Endodermal cell (in vitro differentiated cells): ENCODE measurements around the gene SLC16A14. TPM values are rescaled to one million over a fixed set of nuclear protein-coding genes. Genes with fewer than 3 reads are reported as not detected.
A peak's percentile ranks its signal among the peaks of the same experiment; 100 is the strongest.

Experiments used
- DNase-seq: peaks from one replicate; pipeline ENCODE4 v3.0.0-alpha.2; 2017
- H3K27ac ChIP-seq: 2 replicates; pipeline ENCODE4 v1.5.1; 2013; ENCODE audit warnings: mild to moderate bottlenecking, low read depth, low read length, moderate library complexity
- H3K27me3 ChIP-seq: 2 replicates; pipeline ENCODE4 v1.6.1; 2013; ENCODE audit warnings: mild to moderate bottlenecking, low read length, moderate library complexity; ENCODE audit not compliant: insufficient read depth, control insufficient read depth, poor library complexity, severe bottlenecking
- H3K36me3 ChIP-seq: 2 replicates; pipeline ENCODE4 v1.7.0; 2013; ENCODE audit warnings: mild to moderate bottlenecking, low read length, moderate library complexity; ENCODE audit not compliant: control insufficient read depth, insufficient read depth
- H3K4me1 ChIP-seq: one replicate; pipeline ENCODE4 v1.7.0; 2013; ENCODE audit warnings: low read length; ENCODE audit not compliant: control insufficient read depth, insufficient read depth
- H3K4me3 ChIP-seq: 2 replicates; pipeline ENCODE4 v1.5.1; 2013; ENCODE audit warnings: mild to moderate bottlenecking, low read length, moderate library complexity
- H3K9ac ChIP-seq: 2 replicates; pipeline ENCODE4 v1.6.1; 2013; ENCODE audit warnings: mild to moderate bottlenecking, low read length, moderate library complexity; ENCODE audit not compliant: poor library complexity, severe bottlenecking; ENCODE audit errors: extremely low read depth
- H3K9me3 ChIP-seq: 2 replicates; pipeline ENCODE4 v1.6.1; 2013; ENCODE audit warnings: mild to moderate bottlenecking, low read length, moderate library complexity; ENCODE audit not compliant: control insufficient read depth
- H3K27ac Mint-ChIP-seq: 2 replicates; pipeline ENCODE4 v1.8.0; 2020; ENCODE audit warnings: mixed read lengths
- H3K27me3 Mint-ChIP-seq: 2 replicates; pipeline ENCODE4 v1.8.0; 2021; ENCODE audit warnings: mild to moderate bottlenecking, mixed read lengths; ENCODE audit not compliant: insufficient read depth
- H3K36me3 Mint-ChIP-seq: 2 replicates; pipeline ENCODE4 v1.8.0; 2020; ENCODE audit warnings: low read depth, mixed read lengths
- H3K4me1 Mint-ChIP-seq: 2 replicates; pipeline ENCODE4 v1.8.0; 2020; ENCODE audit warnings: mixed read lengths
- H3K4me3 Mint-ChIP-seq: 2 replicates; pipeline ENCODE4 v1.8.0; 2020; ENCODE audit warnings: mild to moderate bottlenecking, moderate library complexity, mixed read lengths
- H3K9me3 Mint-ChIP-seq: 2 replicates; pipeline ENCODE4 v1.8.0; 2020; ENCODE audit warnings: mild to moderate bottlenecking, mixed read lengths
- CTCF ChIP-seq: fragments of 200-600 bp; sonication (generic); conservative IDR thresholded peaks from 2 replicates; pipeline ENCODE4 v1.5.0; 2021; ENCODE audit warnings: antibody characterized with exemption, mild to moderate bottlenecking
- WGBS, 2 experiments: methylation state at CpG; one replicate each; pipeline versions ENCODE4 v1.1.5 to v1.1.7; 2013; ENCODE audit warnings: missing lambda C conversion rate in 2 of 2, mixed read lengths in 1 of 2; ENCODE audit not compliant: insufficient coverage in 1 of 2, insufficient read length in 1 of 2; 5-methylcytosine and 5-hydroxymethylcytosine counted together
- total RNA-seq, 2 donors: library from RNA; stranded (reverse); fragmentation: NEBNext Ultra II Directional in 1 of 2; extraction: Animal tissue kit (Norgen Biotek cat#: 25700) in 1 of 2; gene quantifications; 2 replicates in 1 of 2; 3 replicates in 1 of 2; pipeline ENCODE4 v1.2.1, GENCODE V29; 2021

The SLC16A14 gene
- total RNA-seq, 2 donors from 2014 or later: 1.2 to 10.2 TPM

GRCh38 chr2:230068016-230068650 is 591 bp downstream of the SLC16A14 start:
- Histone ChIP-seq H3K27ac (no peak overlapping the region), H3K27me3 (peaks cover 44% of the 10 kb centered on the region), H3K4me3 (peak overlapping the region; percentile 79), H3K4me1 (no peaks in the 10 kb centered on the region), H3K9ac (no peak overlapping the region), H3K9me3 (no peaks in the 10 kb centered on the region), H3K36me3 (no peaks in the 10 kb centered on the region)
- WGBS, 2 experiments: 1 to 3% methylated on average over 17 to 60 of the region's 60 CpGs
- Mint-ChIP-seq H3K4me3 (peak overlapping the region; percentile 63), H3K36me3 (no peaks in the 10 kb centered on the region), H3K9me3 (peaks cover 5% of the 10 kb centered on the region), H3K27me3 (peaks cover 43% of the 10 kb centered on the region), H3K27ac (no peak overlapping the region), H3K4me1 (peaks cover 6% of the 10 kb centered on the region)
- peak; percentile 65 for TF ChIP-seq CTCF
- DNase-seq: peak; percentile 89

DNA sequence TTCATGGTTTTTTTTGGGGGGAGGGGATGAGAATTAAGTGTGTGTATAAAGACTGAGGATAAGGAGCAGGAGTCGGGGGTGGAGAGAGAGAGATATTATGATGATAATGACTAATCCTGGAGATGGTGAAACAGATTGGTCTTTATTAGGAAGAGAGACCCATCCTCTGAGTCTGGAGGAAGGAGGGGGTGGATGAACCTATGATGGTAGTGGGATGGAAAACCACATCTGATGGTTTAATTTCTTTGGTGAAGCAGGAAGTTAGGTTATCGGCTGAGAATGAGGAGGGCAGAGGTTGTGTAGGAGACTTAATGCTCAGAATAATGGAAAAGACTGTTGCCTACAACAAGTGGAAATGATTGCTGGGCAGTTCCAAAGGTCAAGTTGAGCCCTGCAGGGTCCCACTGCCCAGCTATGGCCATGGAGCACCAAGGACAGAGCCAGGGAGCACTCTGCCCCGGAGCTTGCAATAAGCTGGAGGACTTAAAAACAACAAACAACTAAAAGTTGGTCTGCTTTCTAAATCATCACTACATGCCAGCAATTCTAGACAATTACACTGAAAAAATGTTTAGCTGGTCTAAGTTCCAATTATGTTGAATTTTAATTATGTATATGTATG is 7.9 kb downstream of the SLC16A14 start:
- H3K36me3 Mint-ChIP-seq: no peaks in the 10 kb centered on the region
- Histone ChIP-seq H3K36me3 (no peaks in the 10 kb centered on the region), H3K27me3 (peaks cover under 1% of the 10 kb centered on the region), H3K9me3 (peaks cover 10% of the 10 kb centered on the region), H3K4me1 (no peaks in the 10 kb centered on the region), H3K9ac (no peak overlapping the region), H3K27ac (no peak overlapping the region), H3K4me3 (no peak overlapping the region)
- H3K27me3 Mint-ChIP-seq: no peaks in the 10 kb centered on the region
- peaks cover 2% of the 10 kb centered on the region for H3K4me1 Mint-ChIP-seq
- no peak for TF ChIP-seq CTCF
- H3K4me3 Mint-ChIP-seq: no peak overlapping the region
- peaks cover 2% of the 10 kb centered on the region for H3K9me3 Mint-ChIP-seq
- no peak overlapping the region for H3K27ac Mint-ChIP-seq
- WGBS, 2 experiments: 92 to 100% methylated on average over 2 to 3 of the region's 3 CpGs
- no peak for DNase-seq

DNA sequence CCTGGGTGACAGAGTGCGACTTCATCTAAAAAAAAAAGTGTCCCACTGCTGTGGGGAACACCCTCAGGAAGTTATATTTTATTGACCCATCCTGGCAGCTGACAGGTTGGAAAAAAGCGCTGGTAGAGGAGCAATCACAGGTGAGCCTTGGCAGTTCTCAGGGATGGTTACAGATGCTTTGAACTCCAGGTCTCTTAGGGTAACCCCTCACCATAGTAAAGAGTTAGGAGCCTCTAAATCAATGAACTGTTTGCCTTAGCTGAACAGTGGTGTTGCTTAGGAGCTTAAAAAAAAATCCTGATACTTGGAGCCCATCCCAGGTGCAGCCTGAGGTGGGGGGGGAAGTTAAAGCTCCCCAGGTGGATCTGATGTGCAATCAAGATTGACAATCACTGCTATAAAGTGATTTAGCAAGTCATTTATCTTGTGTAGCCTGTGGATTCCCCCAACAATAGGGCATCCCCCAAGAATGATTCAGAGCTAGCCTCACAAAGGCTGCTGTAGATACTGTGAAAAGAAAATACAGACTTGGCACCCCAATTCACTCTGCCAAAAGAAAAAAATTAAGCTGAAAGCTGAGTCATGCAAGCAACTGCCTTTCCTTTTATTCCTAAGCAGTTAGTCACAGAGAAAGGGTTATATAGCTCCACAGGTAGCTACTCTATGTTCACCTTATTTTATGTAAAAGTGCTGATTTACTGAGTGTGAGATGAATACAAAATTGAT is 14.8 kb downstream of the SLC16A14 start:
- peaks cover 2% of the 10 kb centered on the region for H3K9me3 Mint-ChIP-seq
- no peaks in the 10 kb centered on the region for H3K27me3 ChIP-seq
- H3K4me3 ChIP-seq: no peak overlapping the region
- 83 to 88% methylated on average over 1 to 2 of the region's 2 CpGs for WGBS, 2 experiments
- no peak overlapping the region for H3K27ac ChIP-seq
- no peak for TF ChIP-seq CTCF
- H3K9ac ChIP-seq: no peak overlapping the region
- no peaks in the 10 kb centered on the region for H3K36me3 Mint-ChIP-seq
- H3K4me1 ChIP-seq: no peaks in the 10 kb centered on the region
- no peak overlapping the region for H3K4me3 Mint-ChIP-seq
- no peaks in the 10 kb centered on the region for H3K27me3 Mint-ChIP-seq
- H3K27ac Mint-ChIP-seq: no peak overlapping the region
- peaks cover under 1% of the 10 kb centered on the region for H3K9me3 ChIP-seq
- no peaks in the 10 kb centered on the region for H3K36me3 ChIP-seq
- no peak for DNase-seq
- H3K4me1 Mint-ChIP-seq: no peaks in the 10 kb centered on the region
